K562 (cell line): ENCODE measurements around the gene NKG7.

ENCODE experiments used
- CTCF ChIP-seq, 3 experiments: IDR thresholded peaks in 2 of 3; conservative IDR thresholded peaks in 1 of 3; 2 replicates each; pipeline ENCODE4 v1.5.1; 2011 to 2012; ENCODE audit warnings: low read length in 3 of 3, mild to moderate bottlenecking in 3 of 3, control low read depth in 2 of 3, improper control_type of control experiment in 1 of 3, inconsistent platforms in 1 of 3, low read depth in 1 of 3, mixed read lengths in 1 of 3, moderate library complexity in 1 of 3; ENCODE audit not compliant: insufficient read depth in 2 of 3
- FOXJ2 ChIP-seq: fragments of 200-800 bp; sonication (Bioruptor generic); IDR thresholded peaks from 2 replicates; pipeline ENCODE4 v1.6.1; 2016; ENCODE audit warnings: missing genetic modification characterization, missing compliant biosample characterization
- THRA ChIP-seq: fragments of 450-650 bp; IDR thresholded peaks from 2 replicates; pipeline ENCODE4 v1.6.1; 2017; ENCODE audit warnings: mild to moderate bottlenecking, moderate library complexity

DNA sequence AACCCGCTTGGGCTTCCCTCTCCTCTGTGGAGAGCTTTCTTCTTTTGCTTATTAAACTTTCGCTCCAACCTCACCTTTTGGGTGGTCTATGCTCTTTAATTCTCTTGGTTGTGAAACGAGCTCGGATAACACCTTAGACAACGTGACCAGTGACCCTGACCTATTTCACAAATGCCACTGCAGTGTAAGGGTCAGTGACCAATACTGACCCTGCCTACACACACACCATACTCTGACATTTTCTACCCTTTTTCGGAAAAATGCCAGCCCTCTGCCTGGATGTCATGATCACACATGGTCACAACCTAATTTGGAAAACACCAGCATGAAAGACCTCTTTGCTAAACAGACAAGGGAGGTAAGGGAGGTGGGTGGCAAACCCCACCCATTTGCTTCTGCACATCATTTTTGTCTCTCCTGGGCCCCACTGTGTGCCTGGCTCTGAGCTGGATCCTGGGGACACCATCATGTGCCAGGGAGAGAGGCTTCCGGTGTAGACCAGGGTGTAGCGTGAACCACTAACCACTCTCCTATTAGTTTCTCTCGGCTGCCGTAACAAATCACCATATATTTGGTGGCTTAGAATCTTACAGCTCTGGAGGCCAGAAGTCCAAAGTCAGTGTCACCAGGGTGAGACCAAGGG lies 16.2 kb downstream of the NKG7 start:
- TF ChIP-seq THRA (no peak), CTCF (IDR thresholded peaks at IDR 0.05 in 2 of 3, conservative IDR thresholded peaks at IDR 0.05 in 1 of 3; ENCODE audit: insufficient read depth in 2 of 3, low read depth in 1 of 3, low read length in 3 of 3) (no peak), FOXJ2 (tag) (no peak)
